K562 (cell line): Measurements from ENCODE around the gene ZNF791. TPM values are rescaled to one million over a fixed set of nuclear protein-coding genes. Genes with fewer than 3 reads are reported as not detected.
A peak's percentile ranks its signal among the peaks of the same experiment; 100 is the strongest.

Experiments
- CBFA2T3 ChIP-seq: fragments of 450-650 bp; IDR thresholded peaks from 2 replicates; pipeline ENCODE4 v1.6.1; 2017
- CGGBP1 ChIP-seq: fragments of 250-450 bp; sonication (Bioruptor Pico); IDR thresholded peaks from 2 replicates; pipeline ENCODE4 v1.9.0; 2021; ENCODE audit warnings: mild to moderate bottlenecking
- CTBP1 ChIP-seq: fragments of 450-650 bp; IDR thresholded peaks from 2 replicates; pipeline ENCODE4 v1.6.1; 2016; ENCODE audit warnings: borderline replicate concordance
- DNMT1 ChIP-seq: fragments of 450-650 bp; IDR thresholded peaks from 2 replicates; pipeline ENCODE4 v1.6.1; 2016; ENCODE audit warnings: antibody characterized with exemption, mild to moderate bottlenecking
- MYBL2 ChIP-seq, 2 experiments: fragments of 450-650 bp in 1 of 2; sonication (generic) in 1 of 2; formaldehyde crosslinking in 1 of 2; IDR thresholded peaks; 2 replicates each; pipeline versions ENCODE4 v1.6.1 to v1.8.1; 2017 to 2022; ENCODE audit warnings: borderline replicate concordance in 1 of 2, inconsistent platforms in 1 of 2, low read depth in 1 of 2, mild to moderate bottlenecking in 1 of 2, missing genetic modification reagents in 1 of 2, moderate library complexity in 1 of 2
- PRDM10 ChIP-seq: fragments of 450-650 bp; IDR thresholded peaks from 2 replicates; pipeline ENCODE4 v1.6.1; 2018; ENCODE audit not compliant: partially characterized antibody
- TFAM ChIP-seq: fragments of 250-450 bp; sonication (Bioruptor Pico); conservative IDR thresholded peaks from 2 replicates; pipeline ENCODE4 v1.5.0; 2021; ENCODE audit warnings: mild to moderate bottlenecking, moderate library complexity
- ZNF175 ChIP-seq: fragments of 200-800 bp; sonication (Bioruptor generic); IDR thresholded peaks from 2 replicates; pipeline ENCODE4 v1.6.1; 2016; ENCODE audit warnings: low read depth, mild to moderate bottlenecking, missing genetic modification characterization, missing compliant biosample characterization
- ZNF253 ChIP-seq: fragments of 250-450 bp; sonication (Bioruptor Pico); conservative IDR thresholded peaks from 2 replicates; pipeline ENCODE4 v1.6.1; 2021; ENCODE audit warnings: mild to moderate bottlenecking
- ZNF282 ChIP-seq: sonication (generic); formaldehyde crosslinking; IDR thresholded peaks from 2 replicates; pipeline ENCODE4 v1.8.1; 2023; ENCODE audit warnings: missing genetic modification reagents
- polyA plus RNA-seq, 8 experiments: library from polyadenylated mRNA; depleted of rRNA in 4 of 8; stranded (reverse) in 5 of 8; unstranded in 3 of 8; fragments of >200 nt; fragmentation: Nextera tagmentation in 2 of 8; fragmentation: Illumina TruSeq in 1 of 8; extraction: Ambion mirVana in 2 of 8; extraction: Trizol in 1 of 8; gene quantifications; 2 replicates each; pipeline versions ENCODE4 v1.2.1 to v1.2.3, GENCODE V29; 2011 to 2014; ENCODE audit warnings: inconsistent platforms in 1 of 8, missing spikeins in 1 of 8
- total RNA-seq, 7 experiments: library from RNA; depleted of rRNA in 6 of 7; stranded (reverse); fragments of >200 nt in 6 of 7; fragmentation: Illumina TruSeq in 2 of 7; extraction: Trizol in 2 of 7; gene quantifications; 2 replicates each; pipeline versions ENCODE4 v1.2.1 to v1.2.3, GENCODE V29; 2011 to 2021; ENCODE audit warnings: low replicate concordance in 1 of 7
- TF ChIP-seq, protein P1 (sequence below), 2 experiments: fragments of 450-650 bp in 1 of 2; sonication (generic) in 1 of 2; formaldehyde crosslinking in 1 of 2; IDR thresholded peaks; 2 replicates each; pipeline versions ENCODE4 v1.7.1 to v1.9.0; 2016 to 2022; ENCODE audit warnings: inconsistent platforms in 1 of 2, mild to moderate bottlenecking in 1 of 2, missing genetic modification reagents in 1 of 2

Gene ZNF791
- total and polyA plus RNA-seq, 9 of the 15 experiments (the other 6 are each of a cell fraction or from before 2014, with no cell fraction given): 7.8 to 22.7 (median 13.1) TPM

GRCh38 chr19:12666265-12667048, 55.7 kb downstream of the ZNF791 start, which contains the start of the genes MAN2B1 and WDR83 (continued):
- no peak for TF ChIP-seq ZNF253 (CRISPR knock-in tag)
- TF ChIP-seq CBFA2T3: no peak
- TF ChIP-seq MYBL2 (IDR thresholded peaks at IDR 0.05; ENCODE audit: low read depth): no peak
- no peak for TF ChIP-seq MYBL2 (CRISPR knock-in tag; IDR thresholded peaks at IDR 0.05; ENCODE audit: borderline replicate concordance)
- TF ChIP-seq CGGBP1 (CRISPR knock-in tag): no peak
- TF ChIP-seq DNMT1: no peak
- TF ChIP-seq CTBP1: 0 out of 2 replicates have a peak, but pooled peaks have one; percentile 20
- no peak for TF ChIP-seq ZNF175 (CRISPR knock-in tag)
- no peak for TF ChIP-seq TFAM (CRISPR knock-in tag)
- TF ChIP-seq, protein P1, sequence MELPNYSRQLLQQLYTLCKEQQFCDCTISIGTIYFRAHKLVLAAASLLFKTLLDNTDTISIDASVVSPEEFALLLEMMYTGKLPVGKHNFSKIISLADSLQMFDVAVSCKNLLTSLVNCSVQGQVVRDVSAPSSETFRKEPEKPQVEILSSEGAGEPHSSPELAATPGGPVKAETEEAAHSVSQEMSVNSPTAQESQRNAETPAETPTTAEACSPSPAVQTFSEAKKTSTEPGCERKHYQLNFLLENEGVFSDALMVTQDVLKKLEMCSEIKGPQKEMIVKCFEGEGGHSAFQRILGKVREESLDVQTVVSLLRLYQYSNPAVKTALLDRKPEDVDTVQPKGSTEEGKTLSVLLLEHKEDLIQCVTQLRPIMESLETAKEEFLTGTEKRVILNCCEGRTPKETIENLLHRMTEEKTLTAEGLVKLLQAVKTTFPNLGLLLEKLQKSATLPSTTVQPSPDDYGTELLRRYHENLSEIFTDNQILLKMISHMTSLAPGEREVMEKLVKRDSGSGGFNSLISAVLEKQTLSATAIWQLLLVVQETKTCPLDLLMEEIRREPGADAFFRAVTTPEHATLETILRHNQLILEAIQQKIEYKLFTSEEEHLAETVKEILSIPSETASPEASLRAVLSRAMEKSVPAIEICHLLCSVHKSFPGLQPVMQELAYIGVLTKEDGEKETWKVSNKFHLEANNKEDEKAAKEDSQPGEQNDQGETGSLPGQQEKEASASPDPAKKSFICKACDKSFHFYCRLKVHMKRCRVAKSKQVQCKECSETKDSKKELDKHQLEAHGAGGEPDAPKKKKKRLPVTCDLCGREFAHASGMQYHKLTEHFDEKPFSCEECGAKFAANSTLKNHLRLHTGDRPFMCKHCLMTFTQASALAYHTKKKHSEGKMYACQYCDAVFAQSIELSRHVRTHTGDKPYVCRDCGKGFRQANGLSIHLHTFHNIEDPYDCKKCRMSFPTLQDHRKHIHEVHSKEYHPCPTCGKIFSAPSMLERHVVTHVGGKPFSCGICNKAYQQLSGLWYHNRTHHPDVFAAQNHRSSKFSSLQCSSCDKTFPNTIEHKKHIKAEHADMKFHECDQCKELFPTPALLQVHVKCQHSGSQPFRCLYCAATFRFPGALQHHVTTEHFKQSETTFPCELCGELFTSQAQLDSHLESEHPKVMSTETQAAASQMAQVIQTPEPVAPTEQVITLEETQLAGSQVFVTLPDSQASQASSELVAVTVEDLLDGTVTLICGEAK (IDR thresholded peaks at IDR 0.05): 0 out of 2 replicates have a peak, but pooled peaks have one; percentile 14
- TF ChIP-seq, protein P1 (CRISPR knock-in tag; IDR thresholded peaks at IDR 0.05): no peak
- TF ChIP-seq ZNF282 (CRISPR knock-in tag): no peak
- no peak for TF ChIP-seq PRDM10
